OCI-LY1 (cell line): ENCODE measurements around the gene MYO1A.

Experiments used
- EZH2 ChIP-seq: fragments of 200-600 bp; sonication (generic), shearing (Covaris generic); IDR thresholded peaks from 2 replicates; pipeline ENCODE4 v1.8.0; 2017; ENCODE audit warnings: borderline replicate concordance, mixed run types, mild to moderate bottlenecking, antibody characterized with exemption, low read length, moderate library complexity, mixed read lengths
- TF ChIP-seq, protein P1 (sequence below): fragments of 200-600 bp; sonication (generic), shearing (Covaris generic); IDR thresholded peaks from 2 replicates; pipeline ENCODE4 v1.5.1; 2017; ENCODE audit warnings: mild to moderate bottlenecking, antibody characterized with exemption, low read length, moderate library complexity, mixed read lengths

DNA sequence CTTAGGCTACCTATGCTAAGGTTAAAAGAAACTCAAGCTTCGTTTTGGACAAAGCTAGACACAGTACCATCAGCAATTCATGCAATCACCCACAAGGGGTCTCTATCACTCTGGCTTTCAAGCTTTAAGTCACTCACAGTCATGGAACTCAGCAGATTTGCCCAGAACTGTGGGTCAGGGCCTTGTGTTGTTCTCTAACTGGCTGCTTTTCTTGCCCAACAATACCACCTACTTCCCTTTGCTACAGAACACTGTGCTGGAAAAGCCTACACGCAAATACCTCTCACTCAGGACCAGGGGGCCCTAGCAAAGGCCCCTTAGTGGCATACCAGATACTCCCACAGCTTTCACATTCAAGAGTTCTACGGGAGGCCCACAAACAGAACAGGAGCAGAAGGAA, 19.6 kb upstream of the MYO1A start:
- TF ChIP-seq, protein P1, sequence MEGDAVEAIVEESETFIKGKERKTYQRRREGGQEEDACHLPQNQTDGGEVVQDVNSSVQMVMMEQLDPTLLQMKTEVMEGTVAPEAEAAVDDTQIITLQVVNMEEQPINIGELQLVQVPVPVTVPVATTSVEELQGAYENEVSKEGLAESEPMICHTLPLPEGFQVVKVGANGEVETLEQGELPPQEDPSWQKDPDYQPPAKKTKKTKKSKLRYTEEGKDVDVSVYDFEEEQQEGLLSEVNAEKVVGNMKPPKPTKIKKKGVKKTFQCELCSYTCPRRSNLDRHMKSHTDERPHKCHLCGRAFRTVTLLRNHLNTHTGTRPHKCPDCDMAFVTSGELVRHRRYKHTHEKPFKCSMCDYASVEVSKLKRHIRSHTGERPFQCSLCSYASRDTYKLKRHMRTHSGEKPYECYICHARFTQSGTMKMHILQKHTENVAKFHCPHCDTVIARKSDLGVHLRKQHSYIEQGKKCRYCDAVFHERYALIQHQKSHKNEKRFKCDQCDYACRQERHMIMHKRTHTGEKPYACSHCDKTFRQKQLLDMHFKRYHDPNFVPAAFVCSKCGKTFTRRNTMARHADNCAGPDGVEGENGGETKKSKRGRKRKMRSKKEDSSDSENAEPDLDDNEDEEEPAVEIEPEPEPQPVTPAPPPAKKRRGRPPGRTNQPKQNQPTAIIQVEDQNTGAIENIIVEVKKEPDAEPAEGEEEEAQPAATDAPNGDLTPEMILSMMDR: peak; percentile 86
- TF ChIP-seq EZH2: no peak
